GM21515 (cell line): ENCODE measurements around the gene FRMD4A.

Experiments
- ATAC-seq: cut with Tn5 transposase; IDR thresholded peaks from one replicate; pipeline ENCODE4 v1.9.1; 2021; ENCODE audit not compliant: unreplicated experiment

Gene FRMD4A

DNA sequence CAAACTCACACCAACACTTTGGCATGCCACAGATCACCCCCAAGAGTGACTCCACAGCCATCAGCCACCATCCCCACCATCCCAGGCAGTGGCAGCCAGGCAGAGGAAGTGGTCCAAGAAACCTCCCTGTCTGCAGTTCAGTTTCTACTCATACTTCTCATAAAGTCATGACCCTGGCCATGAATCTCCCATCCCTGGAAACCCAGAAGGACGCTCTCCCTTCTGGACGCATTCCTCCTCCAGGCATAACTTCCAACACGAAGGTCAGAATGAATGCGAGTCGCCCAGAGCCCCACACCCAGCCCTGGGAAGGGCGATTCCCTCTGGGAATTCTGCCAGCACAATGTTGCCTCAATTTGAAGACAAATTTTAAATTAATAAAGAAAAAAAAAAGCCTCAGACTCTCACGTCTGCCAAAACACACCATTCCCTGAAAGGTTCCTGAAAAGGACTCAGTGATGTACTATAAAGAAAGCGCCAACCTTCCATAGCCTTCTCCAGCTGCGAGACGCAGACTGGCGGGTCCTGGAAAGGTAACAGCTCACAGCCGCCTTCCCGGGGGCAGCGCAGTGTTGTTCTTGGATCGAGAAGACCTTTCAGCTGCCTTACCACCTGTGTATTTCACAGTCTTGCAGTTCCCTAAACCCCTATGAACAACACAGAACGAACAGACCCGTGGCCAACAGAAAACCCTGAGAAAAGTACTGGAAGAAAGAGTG lies 307.6 kb downstream of the FRMD4A start:
- ATAC-seq, result no peak

GRCh38 chr10:14022052-14022451 lies 308.7 kb downstream of the FRMD4A start:
- no peak for ATAC-seq

- no peak for ATAC-seq
Observed at GRCh38 chr10:14020037-14020664, 310.6 kb downstream of the FRMD4A start.

DNA sequence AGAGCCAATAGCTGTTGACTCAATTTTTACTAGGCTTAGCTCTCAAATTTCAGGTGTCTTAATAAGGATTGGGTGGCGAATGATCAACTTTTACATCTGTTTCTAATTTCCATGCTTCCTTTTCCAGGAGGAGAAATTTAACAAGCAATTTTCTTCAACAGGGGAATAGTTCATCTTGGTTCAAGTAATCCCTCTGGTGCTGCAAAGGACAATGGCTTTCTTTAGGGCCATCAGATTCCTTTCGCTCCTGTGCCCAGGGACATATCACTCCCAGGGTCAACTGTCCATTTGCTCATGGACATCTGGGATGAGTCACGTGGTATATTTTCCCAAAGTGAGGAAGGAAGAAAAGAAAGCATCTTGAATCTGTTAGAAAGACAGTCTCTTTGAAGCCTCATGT lies 313.3 kb downstream of the FRMD4A start:
- ATAC-seq, result no peak

- ATAC-seq, result no peak
Observed at GRCh38 chr10:14016931-14017333, 313.8 kb downstream of the FRMD4A start.

- ATAC-seq, result no peak
Observed at GRCh38 chr10:14016011-14016536, 314.6 kb downstream of the FRMD4A start.

GRCh38 chr10:14014423-14014822 lies 316.3 kb downstream of the FRMD4A start:
- no peak for ATAC-seq

DNA sequence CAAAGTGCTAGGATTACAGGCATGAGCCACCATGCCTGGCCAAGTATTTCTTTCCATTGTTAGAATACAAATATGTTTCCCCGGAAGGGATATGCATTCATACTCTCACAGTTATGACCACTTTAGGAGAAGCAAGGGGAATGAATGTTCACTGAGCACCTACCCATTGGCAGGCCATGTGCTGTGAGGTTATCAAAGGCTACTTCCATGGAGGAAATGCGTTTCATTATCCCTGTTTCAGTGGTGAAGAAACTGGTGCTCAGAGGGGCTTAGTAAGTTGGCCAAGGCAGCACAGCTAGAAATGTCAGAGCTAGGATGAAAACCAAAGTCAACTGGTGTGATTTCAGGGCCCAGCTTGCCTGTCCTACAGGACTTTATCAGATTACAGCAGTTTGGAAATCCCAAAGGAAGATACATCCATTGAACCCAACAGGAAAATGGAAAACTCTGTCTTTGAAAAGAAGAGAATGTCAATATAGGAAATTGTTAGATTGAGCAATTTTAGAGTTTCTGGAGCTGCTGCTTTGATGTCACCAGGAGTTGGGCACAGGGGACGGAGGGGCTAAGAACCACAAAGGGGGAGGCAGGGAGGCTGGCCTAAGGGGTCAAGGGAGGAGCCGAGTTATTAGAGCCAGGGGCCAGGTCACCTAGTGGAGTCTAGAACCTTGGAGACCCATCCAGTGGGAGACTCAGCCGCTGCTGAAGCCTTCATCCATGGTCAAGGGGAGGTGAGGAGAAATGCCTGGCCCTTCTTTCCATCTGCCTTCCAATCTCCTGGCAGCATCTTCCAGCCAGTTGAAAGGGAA lies 319.8 kb downstream of the FRMD4A start:
- ATAC-seq, result no peak

GRCh38 chr10:14010101-14010558 lies 320.6 kb downstream of the FRMD4A start:
- no peak for ATAC-seq

- ATAC-seq, result no peak
Observed at GRCh38 chr10:14009371-14010100, 321.2 kb downstream of the FRMD4A start.

DNA sequence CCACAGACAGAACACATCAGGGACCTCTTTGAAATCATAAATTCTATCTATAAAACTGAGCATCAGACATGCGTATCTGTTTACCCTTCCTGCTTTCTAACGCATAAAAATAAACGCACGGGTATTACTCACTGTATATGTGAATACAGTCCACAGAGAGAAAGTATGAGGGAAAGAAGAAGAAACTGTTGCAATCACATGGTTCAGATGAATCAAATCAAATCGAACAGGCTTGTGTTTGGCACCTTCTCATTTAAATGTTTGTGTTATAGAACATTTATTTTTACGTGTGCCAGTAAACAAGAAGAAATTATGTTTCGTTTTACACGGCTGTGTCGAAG lies 322.0 kb downstream of the FRMD4A start:
- ATAC-seq, result no peak

GRCh38 chr10:14004536-14004935 lies 326.2 kb downstream of the FRMD4A start:
- no peak for ATAC-seq

DNA sequence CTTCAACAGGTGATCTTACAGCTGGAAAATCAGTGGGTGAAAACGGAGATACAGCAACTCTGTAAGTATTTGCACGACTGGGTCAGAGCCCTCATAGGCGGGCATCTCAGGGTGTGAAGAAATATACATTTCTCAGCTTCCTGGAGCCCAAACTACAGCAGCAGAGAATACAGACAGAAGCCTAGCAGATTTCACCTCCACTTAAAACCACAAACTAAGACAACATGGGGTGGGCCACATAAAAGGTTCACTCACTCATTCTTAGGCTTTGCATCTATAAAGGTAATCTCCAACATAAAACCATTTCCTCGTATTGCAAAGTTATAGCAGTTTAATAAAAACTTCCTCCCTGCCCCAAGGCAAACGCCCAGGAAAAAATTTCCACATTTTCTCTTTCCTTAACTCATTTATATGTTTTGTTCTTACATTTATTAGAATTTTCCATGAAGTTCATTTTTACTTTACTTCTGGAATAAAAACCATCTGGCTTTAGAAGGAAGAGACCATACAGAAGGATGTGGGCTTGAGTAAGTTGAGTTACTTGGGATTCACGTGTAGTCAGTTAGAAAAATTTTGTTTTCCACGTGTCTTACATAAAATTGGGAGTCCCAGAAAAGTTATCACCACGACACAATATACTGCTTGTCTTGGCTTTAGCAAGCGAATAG lies 327.1 kb downstream of the FRMD4A start:
- no peak for ATAC-seq

DNA sequence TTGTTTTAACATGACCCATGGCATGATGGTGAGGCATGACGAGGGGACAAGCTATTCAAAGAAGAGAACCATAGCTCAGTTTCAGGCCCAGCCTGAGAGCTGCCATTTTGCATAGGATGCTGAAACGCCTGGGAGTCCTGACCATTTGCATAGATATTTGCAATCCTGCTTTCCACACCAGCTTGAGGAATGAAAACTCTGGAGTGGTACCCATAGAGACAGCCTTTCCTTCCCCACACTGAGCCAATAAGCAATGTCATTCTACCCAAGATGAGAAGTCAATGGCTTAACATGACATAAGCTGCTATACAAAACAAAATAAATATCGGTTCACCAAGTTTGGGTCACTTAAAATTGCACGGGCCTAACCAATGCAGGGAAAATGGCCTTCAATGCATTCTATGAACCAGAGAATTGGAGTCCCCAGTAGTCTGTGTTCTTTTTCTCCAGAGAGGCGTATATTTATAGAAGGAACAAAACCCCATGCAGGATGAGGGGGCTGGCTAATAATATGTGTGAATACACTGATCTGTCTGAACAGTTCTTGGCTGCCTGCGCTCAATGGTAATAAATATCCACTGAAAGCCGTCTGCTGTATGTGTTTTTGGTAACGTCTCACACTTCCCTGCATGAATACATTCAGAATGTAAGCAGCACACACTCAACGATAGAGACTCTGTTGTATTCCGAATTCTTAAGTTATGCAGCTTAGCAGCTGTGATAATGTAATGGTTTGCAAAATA lies 329.3 kb downstream of the FRMD4A start:
- ATAC-seq, result no peak

DNA sequence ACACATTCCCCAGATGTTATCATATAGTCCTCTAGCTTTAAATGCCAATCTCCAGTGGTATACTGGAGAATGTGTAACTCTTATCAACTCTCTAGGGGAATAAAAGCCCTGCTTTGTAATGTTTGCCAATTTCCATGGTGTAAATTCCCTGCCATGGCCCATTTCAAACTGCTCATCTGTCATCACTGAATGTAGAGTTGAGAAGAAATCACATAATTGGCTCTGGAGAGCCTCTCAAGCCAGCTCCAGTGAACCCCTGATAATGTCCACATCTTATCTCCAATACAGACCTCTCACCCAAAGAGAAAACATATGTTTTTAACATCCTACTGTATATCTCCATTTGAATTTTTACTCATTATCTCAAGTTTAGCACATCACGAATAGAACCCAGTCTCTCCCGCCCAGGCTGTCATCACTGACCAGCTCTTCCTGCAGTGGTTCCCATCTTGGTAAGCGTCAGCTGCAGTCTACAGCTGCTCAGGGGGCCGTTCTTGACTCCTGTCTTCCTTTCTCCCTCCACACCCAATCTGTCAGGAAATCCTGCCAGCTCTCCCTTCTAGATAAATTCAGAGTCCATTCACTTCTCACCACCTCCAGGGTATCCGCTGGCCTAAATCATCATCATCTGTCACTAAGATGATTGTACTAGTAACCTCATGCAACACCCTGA lies 332.4 kb downstream of the FRMD4A start:
- no peak for ATAC-seq

DNA sequence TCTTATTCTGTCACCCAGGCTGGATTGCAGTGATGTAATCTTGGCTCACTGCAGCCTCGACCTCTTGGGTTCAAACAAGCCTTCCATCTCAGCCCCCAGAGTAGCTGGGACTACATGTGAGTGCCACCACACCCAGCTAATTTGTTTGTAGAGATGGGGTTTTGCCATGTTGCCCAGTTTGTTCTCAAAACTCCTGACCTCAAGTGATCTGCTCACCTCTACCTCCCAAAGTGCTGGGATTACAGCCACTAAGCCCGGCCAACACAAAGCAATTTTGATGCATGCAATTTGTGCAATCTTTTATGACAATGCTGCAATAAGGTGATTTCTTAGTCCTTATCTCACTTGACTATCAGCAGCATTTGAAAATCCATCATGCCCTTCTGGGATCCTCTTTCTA lies 333.1 kb downstream of the FRMD4A start:
- no peak for ATAC-seq

DNA sequence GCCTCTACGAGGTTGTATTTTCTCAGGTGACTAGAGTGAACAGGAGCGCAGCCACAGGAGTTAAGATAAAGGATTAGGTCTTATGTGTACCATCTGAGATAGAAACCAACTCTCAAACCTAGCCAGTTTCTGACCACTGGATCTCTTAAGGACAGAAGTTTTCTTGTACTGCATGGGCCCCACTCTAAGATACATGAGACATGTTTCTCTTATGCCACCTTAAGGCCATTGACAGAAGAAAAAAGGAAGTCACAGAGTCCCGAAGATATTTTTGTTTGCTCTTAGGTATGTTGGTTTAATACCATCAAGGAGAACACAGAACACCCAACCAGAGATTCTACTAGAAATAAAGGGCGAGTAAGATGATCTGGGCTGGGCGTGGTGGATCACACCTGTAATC lies 335.8 kb downstream of the FRMD4A start:
- ATAC-seq, result no peak

DNA sequence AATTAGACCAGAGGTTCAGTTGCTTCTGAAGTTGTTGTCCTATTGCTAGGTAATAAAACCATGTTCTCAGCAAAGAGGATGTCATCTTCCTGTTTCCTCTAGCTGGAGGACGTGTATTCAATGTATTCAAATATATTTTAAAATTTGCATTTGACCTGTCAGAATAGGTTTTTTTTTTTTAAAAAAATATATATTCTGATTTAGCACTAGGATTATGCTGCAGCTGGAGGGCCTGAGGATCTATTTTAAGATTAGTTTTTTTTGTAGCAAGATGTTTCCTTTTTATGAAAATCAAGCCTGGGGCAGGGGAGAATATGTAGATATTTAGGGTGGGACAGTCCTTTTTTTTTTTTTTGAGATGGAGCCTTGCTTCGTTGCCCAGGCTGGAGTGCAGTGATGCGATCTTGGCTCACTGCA lies 337.0 kb downstream of the FRMD4A start:
- no peak for ATAC-seq

GRCh38 chr10:13993169-13993568 lies 337.6 kb downstream of the FRMD4A start:
- no peak for ATAC-seq
